HepG2 (cell line): ENCODE data around the gene C20orf96. TPM values are rescaled to one million over a fixed set of nuclear protein-coding genes. Genes with fewer than 3 reads are reported as not detected.
A peak's percentile ranks its signal among the peaks of the same experiment; 100 is the strongest.

Experiments used
- CCAR2 ChIP-seq: fragments of 200-400 bp; formaldehyde crosslinking; optimal IDR thresholded peaks from 2 replicates; pipeline ENCODE3; 2018; ENCODE audit warnings: low read depth, mild to moderate bottlenecking, low read length, moderate library complexity
- CEBPG ChIP-seq: IDR thresholded peaks from 2 replicates; pipeline ENCODE4 v1.6.1; 2016
- FOXA3 ChIP-seq: IDR thresholded peaks from 2 replicates; pipeline ENCODE4 v1.6.1; 2016; ENCODE audit warnings: missing genetic modification reagents, missing compliant biosample characterization
- NAIF1 ChIP-seq: sonication (generic); formaldehyde crosslinking; IDR thresholded peaks from 2 replicates; pipeline ENCODE4 v1.5.0; 2020; ENCODE audit warnings: mild to moderate bottlenecking, missing genetic modification reagents, borderline replicate concordance
- NFYC ChIP-seq: IDR thresholded peaks from 2 replicates; pipeline ENCODE4 v1.6.1; 2016; ENCODE audit warnings: missing genetic modification reagents, missing compliant biosample characterization
- TBP ChIP-seq: sonication (generic); formaldehyde crosslinking; IDR thresholded peaks from 2 replicates; pipeline ENCODE4 v1.5.0; 2020; ENCODE audit warnings: missing genetic modification reagents
- UBTF ChIP-seq: sonication (generic); formaldehyde crosslinking; IDR thresholded peaks from 2 replicates; pipeline ENCODE4 v1.4.0; 2020; ENCODE audit warnings: mild to moderate bottlenecking, missing genetic modification reagents
- ZSCAN29 ChIP-seq: sonication (generic); formaldehyde crosslinking; conservative IDR thresholded peaks from 2 replicates; pipeline ENCODE4 v1.4.0; 2020; ENCODE audit warnings: mild to moderate bottlenecking, missing genetic modification reagents
- polyA plus RNA-seq, 8 experiments: library from polyadenylated mRNA; depleted of rRNA in 3 of 8; stranded (reverse) in 7 of 8; unstranded in 1 of 8; fragments of >200 nt; fragmentation: Illumina TruSeq in 4 of 8; extraction: Trizol in 4 of 8; gene quantifications; 2 replicates each; pipeline versions ENCODE4 v1.2.1 to v1.2.3, GENCODE V29; 2011 to 2016; ENCODE audit warnings: low read depth in 4 of 8, missing spikeins in 1 of 8, mixed read lengths in 1 of 8; ENCODE audit not compliant: insufficient read depth in 1 of 8
- total RNA-seq, 5 experiments: library from RNA; depleted of rRNA; stranded (reverse); fragments of >200 nt; fragmentation: Illumina TruSeq; extraction: Trizol; gene quantifications; 2 replicates each; pipeline ENCODE4 v1.2.3, GENCODE V29; 2016; ENCODE audit warnings: low read depth in 1 of 5
- TF ChIP-seq, protein P1 (sequence below), 2 experiments: sonication (generic) in 1 of 2; formaldehyde crosslinking in 1 of 2; IDR thresholded peaks; 2 replicates each; pipeline versions ENCODE4 v1.4.0 to v1.6.1; 2018 to 2020; ENCODE audit warnings: missing genetic modification reagents in 2 of 2, borderline replicate concordance in 1 of 2, low read depth in 1 of 2, mild to moderate bottlenecking in 1 of 2, missing biosample characterization in 1 of 2
- TF ChIP-seq, protein P2 (sequence below): IDR thresholded peaks from 2 replicates; pipeline ENCODE4 v1.4.0; 2020; ENCODE audit warnings: mild to moderate bottlenecking, missing genetic modification reagents
- TF ChIP-seq, protein P3 (sequence below): sonication (generic); formaldehyde crosslinking; IDR thresholded peaks from 2 replicates; pipeline ENCODE4 v1.4.0; 2020; ENCODE audit warnings: low read depth, missing genetic modification reagents
- TF ChIP-seq, protein P4 (sequence below): sonication (generic); formaldehyde crosslinking; IDR thresholded peaks from 2 replicates; pipeline ENCODE4 v1.4.0; 2020; ENCODE audit warnings: missing genetic modification reagents
- TF ChIP-seq, protein P5 (sequence below): sonication (generic); formaldehyde crosslinking; IDR thresholded peaks from 2 replicates; pipeline ENCODE4 v1.4.0; 2020; ENCODE audit warnings: missing genetic modification reagents, low read depth, mild to moderate bottlenecking, borderline replicate concordance

C20orf96 gene
- total and polyA plus RNA-seq, 2 of the 13 experiments (the other 11 are each of a cell fraction or from before 2014, with no cell fraction given), result 3.8 to 20.6 TPM

DNA sequence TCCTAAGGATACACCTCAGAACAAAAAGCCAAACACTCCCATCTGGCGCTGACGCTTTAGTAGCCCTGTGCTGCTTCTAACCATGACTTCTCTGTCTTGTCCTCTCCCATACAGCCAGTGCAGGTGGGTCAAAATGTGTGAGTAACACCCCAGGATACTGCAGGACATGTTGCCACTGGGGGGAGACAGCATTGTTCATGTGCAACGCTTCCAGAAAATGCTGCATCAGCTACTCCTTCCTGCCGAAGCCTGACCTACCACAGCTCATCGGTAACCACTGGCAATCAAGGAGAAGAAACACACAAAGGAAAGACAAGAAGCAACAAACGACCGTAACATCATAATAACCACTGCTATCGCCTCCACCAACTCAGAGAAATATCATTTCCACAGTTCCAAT lies 31.6 kb downstream of the C20orf96 start (continued):
- TF ChIP-seq CEBPG, result 0 out of 2 replicates have a peak, but pooled peaks have one; percentile 30
- TF ChIP-seq TBP (CRISPR knock-in tag), result 0 out of 2 replicates have a peak, but pooled peaks have one; percentile 26
- 0 out of 2 replicates have a peak, but pooled peaks have one; percentile 43 for TF ChIP-seq ZSCAN29
- TF ChIP-seq, protein P1, sequence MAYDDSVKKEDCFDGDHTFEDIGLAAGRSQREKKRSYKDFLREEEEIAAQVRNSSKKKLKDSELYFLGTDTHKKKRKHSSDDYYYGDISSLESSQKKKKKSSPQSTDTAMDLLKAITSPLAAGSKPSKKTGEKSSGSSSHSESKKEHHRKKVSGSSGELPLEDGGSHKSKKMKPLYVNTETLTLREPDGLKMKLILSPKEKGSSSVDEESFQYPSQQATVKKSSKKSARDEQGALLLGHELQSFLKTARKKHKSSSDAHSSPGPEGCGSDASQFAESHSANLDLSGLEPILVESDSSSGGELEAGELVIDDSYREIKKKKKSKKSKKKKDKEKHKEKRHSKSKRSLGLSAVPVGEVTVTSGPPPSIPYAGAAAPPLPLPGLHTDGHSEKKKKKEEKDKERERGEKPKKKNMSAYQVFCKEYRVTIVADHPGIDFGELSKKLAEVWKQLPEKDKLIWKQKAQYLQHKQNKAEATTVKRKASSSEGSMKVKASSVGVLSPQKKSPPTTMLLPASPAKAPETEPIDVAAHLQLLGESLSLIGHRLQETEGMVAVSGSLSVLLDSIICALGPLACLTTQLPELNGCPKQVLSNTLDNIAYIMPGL (CRISPR knock-in tag; IDR thresholded peaks at IDR 0.05; ENCODE audit: borderline replicate concordance in 1 of 2, low read depth in 1 of 2), result peak; percentile 28 to 70; a peak in 2 of 4 replicates
- 0 out of 2 replicates have a peak, but pooled peaks have one; percentile 19 for TF ChIP-seq FOXA3 (CRISPR knock-in tag)
- TF ChIP-seq CCAR2, result no peak
- TF ChIP-seq, protein P2, sequence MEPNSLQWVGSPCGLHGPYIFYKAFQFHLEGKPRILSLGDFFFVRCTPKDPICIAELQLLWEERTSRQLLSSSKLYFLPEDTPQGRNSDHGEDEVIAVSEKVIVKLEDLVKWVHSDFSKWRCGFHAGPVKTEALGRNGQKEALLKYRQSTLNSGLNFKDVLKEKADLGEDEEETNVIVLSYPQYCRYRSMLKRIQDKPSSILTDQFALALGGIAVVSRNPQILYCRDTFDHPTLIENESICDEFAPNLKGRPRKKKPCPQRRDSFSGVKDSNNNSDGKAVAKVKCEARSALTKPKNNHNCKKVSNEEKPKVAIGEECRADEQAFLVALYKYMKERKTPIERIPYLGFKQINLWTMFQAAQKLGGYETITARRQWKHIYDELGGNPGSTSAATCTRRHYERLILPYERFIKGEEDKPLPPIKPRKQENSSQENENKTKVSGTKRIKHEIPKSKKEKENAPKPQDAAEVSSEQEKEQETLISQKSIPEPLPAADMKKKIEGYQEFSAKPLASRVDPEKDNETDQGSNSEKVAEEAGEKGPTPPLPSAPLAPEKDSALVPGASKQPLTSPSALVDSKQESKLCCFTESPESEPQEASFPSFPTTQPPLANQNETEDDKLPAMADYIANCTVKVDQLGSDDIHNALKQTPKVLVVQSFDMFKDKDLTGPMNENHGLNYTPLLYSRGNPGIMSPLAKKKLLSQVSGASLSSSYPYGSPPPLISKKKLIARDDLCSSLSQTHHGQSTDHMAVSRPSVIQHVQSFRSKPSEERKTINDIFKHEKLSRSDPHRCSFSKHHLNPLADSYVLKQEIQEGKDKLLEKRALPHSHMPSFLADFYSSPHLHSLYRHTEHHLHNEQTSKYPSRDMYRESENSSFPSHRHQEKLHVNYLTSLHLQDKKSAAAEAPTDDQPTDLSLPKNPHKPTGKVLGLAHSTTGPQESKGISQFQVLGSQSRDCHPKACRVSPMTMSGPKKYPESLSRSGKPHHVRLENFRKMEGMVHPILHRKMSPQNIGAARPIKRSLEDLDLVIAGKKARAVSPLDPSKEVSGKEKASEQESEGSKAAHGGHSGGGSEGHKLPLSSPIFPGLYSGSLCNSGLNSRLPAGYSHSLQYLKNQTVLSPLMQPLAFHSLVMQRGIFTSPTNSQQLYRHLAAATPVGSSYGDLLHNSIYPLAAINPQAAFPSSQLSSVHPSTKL (CRISPR knock-in tag), result peak; percentile 30; the same call in 1 of the 2 replicates
- TF ChIP-seq, protein P3, sequence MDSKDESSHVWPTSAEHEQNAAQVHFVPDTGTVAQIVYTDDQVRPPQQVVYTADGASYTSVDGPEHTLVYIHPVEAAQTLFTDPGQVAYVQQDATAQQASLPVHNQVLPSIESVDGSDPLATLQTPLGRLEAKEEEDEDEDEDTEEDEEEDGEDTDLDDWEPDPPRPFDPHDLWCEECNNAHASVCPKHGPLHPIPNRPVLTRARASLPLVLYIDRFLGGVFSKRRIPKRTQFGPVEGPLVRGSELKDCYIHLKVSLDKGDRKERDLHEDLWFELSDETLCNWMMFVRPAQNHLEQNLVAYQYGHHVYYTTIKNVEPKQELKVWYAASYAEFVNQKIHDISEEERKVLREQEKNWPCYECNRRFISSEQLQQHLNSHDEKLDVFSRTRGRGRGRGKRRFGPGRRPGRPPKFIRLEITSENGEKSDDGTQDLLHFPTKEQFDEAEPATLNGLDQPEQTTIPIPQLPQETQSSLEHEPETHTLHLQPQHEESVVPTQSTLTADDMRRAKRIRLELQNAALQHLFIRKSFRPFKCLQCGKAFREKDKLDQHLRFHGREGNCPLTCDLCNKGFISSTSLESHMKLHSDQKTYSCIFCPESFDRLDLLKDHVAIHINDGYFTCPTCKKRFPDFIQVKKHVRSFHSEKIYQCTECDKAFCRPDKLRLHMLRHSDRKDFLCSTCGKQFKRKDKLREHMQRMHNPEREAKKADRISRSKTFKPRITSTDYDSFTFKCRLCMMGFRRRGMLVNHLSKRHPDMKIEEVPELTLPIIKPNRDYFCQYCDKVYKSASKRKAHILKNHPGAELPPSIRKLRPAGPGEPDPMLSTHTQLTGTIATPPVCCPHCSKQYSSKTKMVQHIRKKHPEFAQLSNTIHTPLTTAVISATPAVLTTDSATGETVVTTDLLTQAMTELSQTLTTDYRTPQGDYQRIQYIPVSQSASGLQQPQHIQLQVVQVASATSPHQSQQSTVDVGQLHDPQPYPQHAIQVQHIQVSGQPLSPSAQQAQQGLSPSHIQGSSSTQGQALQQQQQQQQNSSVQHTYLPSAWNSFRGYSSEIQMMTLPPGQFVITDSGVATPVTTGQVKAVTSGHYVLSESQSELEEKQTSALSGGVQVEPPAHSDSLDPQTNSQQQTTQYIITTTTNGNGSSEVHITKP (CRISPR knock-in tag), result peak; percentile 26; the same call in 1 of the 2 replicates
- TF ChIP-seq, protein P4, sequence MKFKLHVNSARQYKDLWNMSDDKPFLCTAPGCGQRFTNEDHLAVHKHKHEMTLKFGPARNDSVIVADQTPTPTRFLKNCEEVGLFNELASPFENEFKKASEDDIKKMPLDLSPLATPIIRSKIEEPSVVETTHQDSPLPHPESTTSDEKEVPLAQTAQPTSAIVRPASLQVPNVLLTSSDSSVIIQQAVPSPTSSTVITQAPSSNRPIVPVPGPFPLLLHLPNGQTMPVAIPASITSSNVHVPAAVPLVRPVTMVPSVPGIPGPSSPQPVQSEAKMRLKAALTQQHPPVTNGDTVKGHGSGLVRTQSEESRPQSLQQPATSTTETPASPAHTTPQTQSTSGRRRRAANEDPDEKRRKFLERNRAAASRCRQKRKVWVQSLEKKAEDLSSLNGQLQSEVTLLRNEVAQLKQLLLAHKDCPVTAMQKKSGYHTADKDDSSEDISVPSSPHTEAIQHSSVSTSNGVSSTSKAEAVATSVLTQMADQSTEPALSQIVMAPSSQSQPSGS (CRISPR knock-in tag), result no peak
- TF ChIP-seq UBTF (CRISPR knock-in tag), result 0 out of 2 replicates have a peak, but pooled peaks have one; percentile 35
- TF ChIP-seq NFYC (CRISPR knock-in tag), result no peak
- TF ChIP-seq NAIF1 (CRISPR knock-in tag), result no peak
- TF ChIP-seq, protein P5, sequence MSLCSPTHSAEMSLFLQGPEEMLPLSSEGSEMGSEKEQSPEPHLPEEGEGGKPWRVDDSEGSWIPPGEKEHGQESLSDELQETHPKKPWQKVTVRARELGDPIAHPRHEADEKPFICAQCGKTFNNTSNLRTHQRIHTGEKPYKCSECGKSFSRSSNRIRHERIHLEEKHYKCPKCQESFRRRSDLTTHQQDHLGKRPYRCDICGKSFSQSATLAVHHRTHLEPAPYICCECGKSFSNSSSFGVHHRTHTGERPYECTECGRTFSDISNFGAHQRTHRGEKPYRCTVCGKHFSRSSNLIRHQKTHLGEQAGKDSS (CRISPR knock-in tag), result peak; percentile 67; the same call in 1 of the 2 replicates
